Activated CD4-positive, alpha-beta T cell treated with anti-CD3 and anti-CD28 coated beads, Interleukin-2, amount 50 U/mL, for 24 hours (primary cell): Measurements from ENCODE around the gene DTD1.

Source experiments
- DNase-seq, 2 donors: peaks; one replicate each; pipeline ENCODE4 v3.0.0-alpha.2; 2020; ENCODE audit warnings: low read depth in 1 of 2, low spot score in 1 of 2

Gene DTD1, protein sequence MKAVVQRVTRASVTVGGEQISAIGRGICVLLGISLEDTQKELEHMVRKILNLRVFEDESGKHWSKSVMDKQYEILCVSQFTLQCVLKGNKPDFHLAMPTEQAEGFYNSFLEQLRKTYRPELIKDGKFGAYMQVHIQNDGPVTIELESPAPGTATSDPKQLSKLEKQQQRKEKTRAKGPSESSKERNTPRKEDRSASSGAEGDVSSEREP

DNA sequence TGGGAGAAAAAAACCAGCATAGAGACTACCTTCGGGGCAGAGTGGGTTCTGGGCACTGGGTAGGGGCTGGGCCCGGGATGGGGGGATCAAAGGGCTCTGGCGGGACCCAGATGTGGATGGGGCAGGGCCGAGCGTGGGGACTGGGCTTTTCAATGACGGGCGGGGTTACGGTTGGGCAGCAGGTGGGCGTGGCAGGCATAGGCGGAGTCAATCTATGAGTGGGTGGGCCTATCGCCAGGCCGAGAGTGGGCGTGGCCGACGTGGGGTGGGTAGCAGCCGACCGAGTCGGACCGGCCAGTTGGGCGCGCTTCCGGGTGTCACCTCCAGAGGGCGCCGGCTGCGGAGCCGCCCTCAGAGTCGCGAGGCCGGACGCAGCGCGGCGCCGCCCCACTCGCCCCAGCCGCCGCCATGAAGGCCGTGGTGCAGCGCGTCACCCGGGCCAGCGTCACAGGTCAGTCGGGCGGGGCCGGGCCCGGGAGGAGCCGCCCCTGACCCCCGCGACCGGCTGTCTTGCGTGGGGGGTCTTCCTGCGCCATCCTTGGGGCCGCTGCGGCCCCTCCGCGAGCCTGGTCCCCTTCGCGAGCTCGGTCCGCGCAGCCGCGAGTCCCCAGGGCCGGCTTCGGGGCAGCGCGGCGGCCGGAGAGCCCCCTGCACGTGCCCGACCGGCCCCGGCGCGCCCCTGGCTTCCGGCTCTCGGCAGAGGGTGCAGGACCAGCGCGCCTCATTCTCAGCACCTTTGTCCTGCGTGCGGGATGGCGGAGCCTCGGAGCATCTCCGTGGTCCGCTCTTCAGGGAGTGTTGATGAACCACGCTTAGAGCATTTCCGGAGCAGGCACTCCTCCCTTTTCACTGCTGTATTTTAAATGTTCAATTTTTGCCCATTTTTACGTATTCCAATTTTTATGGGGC lies at the start of gene DTD1:
Gene DTD1 (plus strand): TSS at position 390 of the 909 bp plus-strand sequence. CDS start 19 bp downstream, at position 409.
- peak; percentile 63 to 81 for DNase-seq

DNA sequence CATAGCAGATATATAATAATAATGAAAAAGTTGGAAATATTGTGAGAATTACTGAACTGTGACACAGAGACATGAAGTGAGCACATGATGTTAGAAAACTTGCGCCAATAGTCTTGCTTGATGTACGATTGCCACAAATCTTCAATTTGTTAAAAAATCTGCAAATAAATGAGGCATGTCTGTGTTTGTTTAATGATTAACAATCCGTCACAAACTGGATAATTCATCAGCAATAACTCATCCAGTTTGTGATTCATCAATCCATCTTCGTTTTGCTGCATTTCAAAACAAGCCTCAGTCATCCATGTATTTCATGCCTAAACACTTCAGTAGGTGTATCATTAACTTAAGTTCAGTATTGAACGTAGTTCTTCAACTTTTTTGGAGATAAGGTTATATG lies 46.1 kb upstream of the DTD1 start:
- DNase-seq = no peak

DNA sequence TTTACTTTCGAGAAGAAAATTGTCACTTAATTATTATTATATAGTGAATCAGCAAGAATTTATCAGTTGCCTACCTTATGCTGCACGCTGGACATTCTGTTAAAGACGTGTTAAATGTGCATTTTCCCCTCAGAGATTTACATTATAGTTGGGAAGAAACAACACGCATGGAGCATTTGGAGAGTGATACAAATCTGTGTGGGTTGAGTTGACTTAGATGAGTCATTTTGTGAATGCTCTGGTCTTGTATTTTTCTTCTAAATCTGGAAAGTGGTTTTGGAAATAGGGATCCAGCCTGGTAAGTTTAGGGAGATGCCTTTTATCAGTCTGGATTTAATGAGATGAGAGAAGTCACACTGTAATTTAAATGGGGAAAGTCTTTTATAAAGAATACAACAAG lies 44.6 kb upstream of the DTD1 start:
- DNase-seq = no peak

DNA sequence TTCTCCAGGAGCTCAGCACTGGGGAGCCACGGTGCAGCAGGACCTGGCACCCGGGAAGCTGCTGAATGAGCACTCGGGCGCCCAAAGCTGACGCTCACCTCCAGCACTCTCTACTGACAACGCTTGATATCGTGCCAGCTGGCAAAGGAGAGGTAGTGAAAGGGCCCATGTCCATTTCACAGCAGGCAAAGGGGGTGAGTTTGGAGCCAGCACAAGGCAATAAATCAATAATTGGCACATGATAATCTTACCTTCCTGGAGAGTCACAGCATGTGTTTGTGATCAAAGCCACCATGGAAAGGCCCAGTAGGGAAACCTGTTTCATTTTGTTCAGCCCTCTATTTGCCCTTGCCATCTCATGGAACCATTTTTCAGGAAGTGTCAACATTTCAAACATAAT lies 43.9 kb upstream of the DTD1 start:
- DNase-seq = no peak

DNA sequence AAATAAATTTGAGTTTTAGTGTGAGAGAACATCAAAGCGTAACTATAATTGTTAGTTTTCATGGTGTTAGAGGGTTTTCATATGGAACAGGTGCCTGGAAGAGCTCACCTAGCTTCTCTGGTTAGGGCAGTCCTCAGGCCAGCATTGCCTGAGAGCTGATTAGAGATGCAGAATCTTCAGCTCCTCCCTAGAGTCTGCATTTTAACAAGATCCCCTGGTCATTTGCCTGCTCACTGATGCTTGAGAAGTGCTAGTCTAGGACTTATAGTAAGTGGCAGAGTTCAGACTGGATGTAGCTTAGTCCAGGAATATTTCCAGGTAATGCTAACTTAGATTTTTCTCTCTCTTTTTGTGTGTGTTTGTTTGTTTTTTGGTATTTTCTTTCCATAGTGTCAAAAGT lies 42.3 kb upstream of the DTD1 start:
- DNase-seq = no peak

DNA sequence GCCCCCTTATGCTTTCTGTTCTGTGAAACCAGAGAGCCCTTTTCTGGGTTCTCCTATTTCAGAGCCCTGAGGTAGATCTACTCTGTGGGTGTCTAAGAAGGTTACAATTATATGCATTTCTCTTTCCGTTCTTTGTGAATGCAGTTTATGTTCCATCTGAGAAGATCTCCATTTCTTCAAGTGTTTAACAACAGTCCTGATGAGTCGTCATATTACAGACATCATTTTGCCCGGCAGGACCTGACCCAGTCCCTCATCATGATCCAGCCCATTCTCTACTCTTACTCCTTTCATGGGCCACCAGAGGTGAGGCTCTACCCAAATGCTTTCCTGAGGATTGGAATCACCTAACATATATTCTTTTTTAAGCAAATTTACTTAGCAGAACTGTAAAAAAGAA lies 39.4 kb upstream of the DTD1 start:
- no peak for DNase-seq

DNA sequence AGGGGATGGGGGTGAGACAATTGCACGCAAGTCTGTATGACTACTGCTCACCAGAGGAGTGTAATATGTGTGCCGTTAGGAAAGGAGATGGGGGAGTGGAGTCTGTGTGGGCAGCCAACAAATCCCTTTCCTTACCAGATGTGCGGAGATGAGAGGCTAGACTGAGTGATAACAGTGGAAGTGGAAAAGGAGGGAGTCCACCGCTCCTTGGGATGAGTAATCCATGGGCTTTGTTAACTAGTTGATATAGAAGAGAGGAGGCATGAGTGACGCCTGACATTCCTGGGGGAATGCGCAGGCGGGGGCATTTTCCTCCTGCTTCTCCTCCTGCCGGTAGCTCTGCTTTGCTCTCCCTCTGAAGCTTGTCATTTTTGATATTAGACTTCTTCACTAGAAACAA lies 34.1 kb upstream of the DTD1 start:
- DNase-seq = no peak

DNA sequence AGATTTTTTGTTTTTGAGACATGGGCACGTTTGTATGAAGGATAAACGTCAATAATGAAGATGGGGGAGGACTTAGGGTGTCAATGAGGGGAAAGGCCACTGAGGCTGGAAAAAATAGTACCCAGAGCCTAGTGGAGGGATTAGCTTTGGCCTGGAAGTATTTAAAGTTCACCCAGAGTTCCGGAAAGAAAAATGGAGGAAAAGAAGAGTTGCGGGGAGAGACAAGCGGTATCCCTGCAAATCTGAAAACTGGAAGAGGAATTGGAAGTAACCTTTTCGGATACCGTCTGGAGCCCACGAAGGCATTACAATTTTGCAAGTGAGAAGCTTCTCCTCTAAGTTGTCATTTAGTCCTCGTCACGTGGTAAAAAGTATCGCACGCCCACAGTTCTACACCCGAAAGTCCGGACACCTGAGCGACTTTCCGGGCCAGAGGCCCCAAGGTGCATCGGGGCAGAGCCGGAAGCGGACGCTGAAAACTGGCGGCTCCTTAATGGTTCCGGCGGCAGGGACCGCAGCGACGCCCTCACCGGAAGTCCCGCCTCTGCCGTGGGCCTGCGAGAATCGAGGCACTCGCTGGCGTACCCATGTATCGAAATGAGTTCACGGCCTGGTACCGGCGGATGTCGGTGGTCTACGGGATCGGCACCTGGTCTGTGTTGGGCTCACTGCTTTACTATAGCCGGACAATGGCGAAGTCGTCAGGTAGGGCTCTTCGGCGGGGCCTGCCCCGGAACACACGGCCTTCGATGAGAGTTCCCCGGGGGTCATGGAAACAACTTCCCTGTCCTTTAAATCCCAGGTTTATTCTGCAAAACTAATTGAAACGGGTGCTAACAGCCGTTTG lies 20.7 kb upstream of the DTD1 start, which contains the start of gene SMIM26:
Gene SMIM26 (plus strand): TSS at position 541 of the 847 bp plus-strand sequence. CDS start 47 bp downstream, at position 588.
- peak; percentile 85 to 90 for DNase-seq

DNA sequence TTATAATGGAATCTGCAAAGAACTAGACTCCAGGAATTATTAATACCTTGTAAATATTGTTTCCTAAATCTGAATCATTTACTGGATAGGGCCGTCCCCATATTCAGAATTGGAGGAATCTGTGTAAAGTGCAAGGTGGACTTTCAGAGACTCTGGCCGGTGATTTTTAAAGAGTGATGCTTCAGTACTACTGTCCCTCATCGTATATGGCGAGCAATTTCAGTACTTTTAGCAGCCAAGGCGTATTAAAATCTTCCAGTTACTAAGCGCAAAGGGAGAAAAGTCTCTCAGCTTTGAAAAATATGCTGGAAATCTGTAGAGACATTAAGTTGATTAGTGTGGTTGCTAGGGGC lies 20.1 kb upstream of the DTD1 start:
- no peak for DNase-seq

DNA sequence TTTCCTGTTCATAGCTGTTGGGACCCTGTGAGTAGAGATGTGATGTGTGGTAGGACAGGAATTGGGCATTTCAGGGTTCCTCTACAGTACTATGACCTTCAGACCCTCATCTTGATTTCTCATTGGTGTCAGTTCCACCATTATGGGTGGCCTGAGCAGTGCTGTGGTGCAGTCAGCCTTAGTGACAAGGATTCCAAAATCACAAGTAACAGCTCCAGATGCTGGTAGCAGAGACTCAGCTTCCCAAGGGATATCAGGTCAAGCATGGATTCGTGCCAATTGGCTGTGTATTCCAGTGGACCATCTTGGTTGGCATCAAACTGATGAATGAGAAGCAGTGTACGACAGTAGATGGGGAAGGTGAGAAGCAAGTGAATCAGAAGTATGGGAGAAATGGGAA lies 16.8 kb upstream of the DTD1 start:
- DNase-seq = no peak

DNA sequence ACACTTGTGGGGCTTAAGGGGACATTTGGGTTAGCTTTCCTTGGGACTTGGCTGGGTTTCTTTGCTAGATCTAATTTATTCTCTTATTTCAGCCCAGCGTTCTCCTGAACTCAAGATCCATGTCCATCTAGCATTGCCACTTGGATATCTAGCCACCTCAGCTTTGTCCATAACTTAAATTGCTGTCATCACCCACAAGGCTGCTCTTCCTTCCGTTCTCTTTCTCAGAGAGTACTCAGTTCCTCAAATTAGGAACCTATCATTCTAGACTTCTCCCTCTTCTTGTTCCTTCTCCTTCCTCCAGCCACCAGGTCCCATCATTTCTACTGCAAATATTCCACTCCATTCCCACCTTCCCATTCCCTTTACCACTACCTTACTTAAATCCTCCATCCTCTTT lies 16.3 kb upstream of the DTD1 start:
- DNase-seq = no peak

DNA sequence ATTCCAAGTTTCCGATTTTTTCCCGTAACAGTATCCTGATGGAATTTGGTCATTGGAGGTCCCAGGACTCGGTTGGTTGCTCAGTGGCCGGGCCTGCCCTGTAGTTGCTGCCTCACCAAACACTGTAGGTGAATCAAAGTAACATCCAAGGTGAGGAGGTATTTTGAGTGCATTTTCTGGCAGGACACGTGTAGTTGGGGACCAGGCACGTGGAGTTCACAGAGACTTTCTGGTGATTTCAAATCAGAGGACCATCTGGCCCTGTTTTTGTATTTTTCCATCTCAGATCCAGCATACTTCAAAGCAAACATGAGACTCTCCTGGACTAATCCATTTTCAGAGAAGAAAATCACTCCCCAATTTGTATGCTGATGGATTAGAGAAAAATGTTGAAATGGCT lies 9.9 kb upstream of the DTD1 start:
- DNase-seq = no peak

DNA sequence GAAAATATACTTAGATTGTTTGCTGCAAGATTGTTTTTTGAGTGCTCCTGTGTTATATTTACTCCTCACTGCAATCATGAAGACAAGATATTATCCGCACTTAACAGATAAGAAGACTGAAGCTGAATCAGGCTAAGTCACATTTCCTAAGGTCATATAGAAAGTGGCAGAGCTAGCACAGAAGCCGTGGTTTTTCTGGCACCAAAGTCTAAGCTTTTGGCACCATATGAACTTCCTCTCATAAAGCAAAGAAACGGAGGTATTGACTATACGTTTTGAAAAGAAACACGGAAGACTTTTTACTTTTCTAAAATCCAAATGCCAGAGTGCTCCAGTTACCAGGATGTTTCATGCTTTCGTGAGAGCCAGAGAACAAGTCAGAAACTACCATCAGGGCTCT lies 9.3 kb upstream of the DTD1 start:
- DNase-seq = no peak

DNA sequence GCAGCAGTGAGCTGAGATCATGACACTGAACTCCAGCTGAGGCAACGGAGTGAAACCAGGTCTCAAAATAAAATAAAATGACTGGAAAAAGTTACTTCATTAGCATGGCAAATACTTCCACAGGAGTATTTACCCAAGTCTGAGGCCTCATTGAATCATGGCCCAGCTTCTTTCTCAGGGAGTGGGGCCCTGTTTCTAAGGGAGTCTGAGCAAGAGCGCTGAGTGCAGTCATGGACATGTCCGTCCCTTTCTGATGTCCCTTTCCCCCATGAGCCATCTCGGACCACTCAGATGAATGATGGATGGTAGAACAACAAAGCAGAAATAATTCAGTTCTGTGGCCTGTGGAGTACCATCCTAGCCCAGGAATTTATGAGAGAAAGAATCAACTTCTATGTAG lies 7.8 kb upstream of the DTD1 start:
- DNase-seq = no peak

DNA sequence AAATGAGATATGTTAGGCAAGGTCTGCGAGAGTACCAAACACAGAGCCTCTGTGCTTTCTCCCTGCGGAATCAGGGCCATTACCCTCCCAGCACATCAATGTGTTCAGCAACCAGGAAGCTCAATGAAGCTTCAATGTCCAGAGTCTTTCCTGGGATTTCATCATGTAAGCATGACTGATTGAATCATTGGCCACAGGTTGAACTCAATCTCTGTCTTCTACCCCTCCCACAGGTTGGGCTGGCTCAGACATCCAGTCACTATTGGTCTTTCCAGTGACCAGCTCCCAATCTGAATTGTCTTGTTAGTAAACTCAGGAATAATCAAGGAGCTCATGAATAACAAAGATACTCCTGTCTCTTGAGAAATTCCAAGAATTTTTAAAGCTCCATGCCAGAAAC lies 2.7 kb upstream of the DTD1 start:
- no peak for DNase-seq

DNA sequence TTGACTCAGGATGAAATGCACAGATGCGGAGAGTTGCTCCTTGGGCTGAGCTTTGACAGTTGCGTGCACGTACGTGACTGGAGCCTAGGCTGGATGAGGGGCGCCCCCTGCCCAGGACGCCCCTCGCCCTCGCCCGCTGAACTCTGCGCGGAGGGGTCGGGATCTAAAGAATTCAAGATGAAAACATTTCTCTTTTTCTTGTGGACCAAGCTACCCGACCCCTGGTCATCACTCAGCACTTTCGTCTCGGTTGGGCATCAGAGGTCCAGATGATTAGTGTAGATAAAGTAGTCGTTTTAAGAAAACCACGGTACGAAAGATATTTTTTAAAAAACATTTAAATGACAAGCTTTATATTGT lies 700 bp downstream of the DTD1 start:
- no peak for DNase-seq

DNA sequence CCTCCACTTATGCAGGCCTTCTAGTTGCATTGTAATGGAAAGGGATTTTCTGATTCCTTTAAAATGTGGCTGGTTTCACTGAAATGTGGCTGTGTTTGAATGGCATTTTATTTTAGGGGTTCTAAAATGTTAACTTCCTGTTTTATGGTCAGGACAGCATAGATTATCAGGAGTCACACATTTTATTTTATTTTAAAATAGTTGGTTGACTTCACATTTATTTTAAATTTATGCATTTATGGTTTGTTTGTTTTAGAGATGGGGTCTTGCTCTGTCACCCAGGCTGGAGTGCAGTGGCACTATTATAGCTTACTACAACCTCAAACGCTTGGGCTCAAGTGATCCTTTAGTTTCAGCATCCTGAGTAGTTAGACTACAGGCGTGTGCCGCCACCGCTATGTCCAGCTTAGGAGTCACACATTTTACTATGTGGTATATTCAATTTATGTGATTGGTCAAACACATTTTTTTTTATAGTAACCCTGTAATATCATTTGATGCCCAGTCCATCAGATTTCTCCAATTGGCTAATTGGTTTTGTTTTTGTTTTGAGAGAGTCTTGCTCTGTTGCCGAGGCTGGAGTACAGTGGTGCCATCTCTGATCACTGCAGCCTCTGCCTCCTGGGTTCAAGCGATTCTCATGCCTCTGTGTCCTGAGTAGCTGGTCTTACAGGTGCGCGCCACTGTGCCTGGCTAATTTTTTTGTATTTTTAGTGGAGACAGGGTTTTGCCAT lies 2.3 kb downstream of the DTD1 start:
- DNase-seq = no peak

DNA sequence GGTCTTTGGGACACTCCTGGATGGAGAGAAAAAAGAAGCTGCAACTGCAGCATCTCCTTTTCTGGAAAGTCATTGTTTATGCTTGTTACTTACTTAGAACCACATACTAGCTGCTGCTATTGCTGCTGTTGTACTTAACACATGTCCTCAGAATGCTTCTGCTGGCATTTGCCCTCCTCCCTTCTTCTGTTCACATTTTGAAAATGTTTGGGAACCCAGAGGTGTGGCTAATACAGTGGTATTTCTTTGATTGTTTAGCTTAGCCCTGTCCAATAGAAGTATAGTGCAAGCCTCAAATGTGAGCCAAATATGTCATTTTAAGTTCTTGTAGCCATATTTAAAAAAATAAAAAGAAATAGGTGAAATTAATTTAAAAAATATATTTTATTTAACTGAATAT lies 8.4 kb downstream of the DTD1 start:
- no peak for DNase-seq

DNA sequence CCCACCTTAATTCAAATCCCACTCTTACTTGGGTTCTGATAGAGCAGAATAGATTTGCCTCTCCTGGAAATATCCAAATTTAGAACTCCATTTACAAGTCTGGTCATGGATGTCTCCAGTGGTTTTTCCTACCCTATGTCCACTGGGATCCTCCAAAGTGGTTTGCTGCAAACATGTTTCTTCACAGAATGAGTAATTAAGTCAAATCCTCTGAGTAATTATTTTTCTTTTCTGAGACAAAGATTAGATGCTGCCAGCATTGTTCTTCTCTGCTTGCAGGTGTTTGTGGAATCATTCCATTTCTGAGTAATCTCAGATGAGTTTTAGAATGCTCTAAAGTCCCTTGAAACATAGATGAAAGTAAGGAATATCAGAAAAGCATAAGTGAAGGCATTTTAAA lies 21.9 kb downstream of the DTD1 start:
- DNase-seq = no peak

DNA sequence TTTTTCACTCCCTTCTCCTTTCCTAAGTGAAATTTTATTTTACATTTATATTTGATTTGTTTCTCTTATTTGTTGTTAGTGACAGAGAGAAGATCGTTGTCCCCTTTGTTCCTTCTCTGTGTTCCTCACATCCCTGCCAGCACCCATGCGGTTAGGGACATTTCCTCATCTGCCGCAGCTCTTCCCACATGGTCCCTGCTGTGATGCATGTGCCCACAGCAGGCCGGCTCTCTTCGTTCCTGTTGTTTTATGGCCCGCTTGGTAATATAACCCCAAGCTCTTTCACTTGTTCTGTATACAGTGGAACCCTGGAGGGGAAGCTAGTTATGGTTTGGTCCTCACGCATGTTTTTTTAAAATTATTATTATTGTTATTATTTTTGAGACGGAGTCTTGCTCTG lies 23.6 kb downstream of the DTD1 start:
- DNase-seq = no peak

DNA sequence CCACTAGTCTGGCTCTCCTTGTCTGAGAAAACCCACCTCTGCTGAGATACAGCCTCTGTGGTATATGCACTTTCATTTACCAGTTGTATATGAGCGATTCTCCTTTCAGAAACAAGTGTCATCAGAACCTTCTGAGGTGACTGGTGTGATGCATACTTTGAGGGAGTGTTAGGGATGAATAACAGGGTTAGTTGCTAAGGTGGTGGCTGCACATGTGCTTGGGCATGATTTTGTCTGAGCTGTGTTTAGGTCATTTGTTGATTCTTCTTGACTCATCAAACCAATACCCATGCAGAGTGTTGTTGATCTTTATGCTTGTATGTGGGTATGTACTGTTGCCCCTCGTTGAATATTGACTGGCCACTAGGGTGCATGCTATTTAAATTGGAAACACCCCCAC lies 25.7 kb downstream of the DTD1 start:
- DNase-seq = no peak
